ENCODE results near the gene CFDP1. TPM values are rescaled to one million over a fixed set of nuclear protein-coding genes. Genes with fewer than 3 reads are reported as not detected.

The CFDP1 gene
- total RNA-seq, 3 donors from 2014 or later (not counting 1 experiment from before 2014, with no cell fraction given), result 32.2 to 38.8 (median 32.3) TPM

DNA sequence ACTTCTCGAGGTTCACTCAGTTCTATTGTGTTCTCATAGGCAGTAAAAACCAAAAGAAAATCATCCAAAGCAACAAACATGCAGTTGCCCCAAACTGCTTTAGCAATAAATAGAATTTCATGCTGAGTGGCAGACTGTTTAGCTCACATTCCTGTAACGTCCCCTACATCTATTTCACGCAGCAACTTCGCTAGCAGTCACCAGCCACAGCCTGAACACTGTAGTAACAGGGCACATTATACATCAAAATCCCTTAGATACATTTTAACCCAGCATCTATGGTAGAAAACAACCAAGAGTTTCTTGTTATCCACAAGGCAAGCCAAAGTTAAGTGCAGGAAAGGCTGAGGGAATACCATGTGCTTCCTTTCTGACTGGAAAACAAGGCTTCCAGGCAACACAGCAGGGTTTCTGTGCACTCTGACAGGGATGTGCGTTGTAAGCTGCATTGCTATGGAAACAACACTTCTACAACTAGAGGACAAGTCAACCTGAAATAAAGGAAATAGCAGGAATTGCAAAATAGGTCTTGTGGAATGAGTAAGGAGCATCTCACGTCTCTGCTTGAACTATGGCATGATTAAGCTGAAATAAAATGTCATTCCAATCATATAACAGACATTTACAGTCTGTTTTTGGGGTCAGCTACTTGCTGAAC, 55.4 kb downstream of the CFDP1 start:
- Histone ChIP-seq H3K9me3 (ENCODE audit: control insufficient read depth, insufficient read depth, low read length) (no peaks in the 10 kb centered on the region), H3K4me1 (ENCODE audit: control insufficient read depth, insufficient read depth, low read length) (peaks cover 10% of the 10 kb centered on the region), H3K27me3 (ENCODE audit: control insufficient read depth, insufficient read depth, low read length) (no peaks in the 10 kb centered on the region), H3K36me3 (ENCODE audit: control insufficient read depth, insufficient read depth, low read length) (peaks cover 5% of the 10 kb centered on the region), H3K4me3 (ENCODE audit: low read length) (no peak overlapping the region), H3K27ac (ENCODE audit: low read length) (no peak overlapping the region)
- DNase-seq (no peak), ATAC-seq (no peak)
- H3K9me3 Mint-ChIP-seq, result no peaks in the 10 kb centered on the region
- H3K4me3 Mint-ChIP-seq, result no peak overlapping the region
- H3K27me3 Mint-ChIP-seq (ENCODE audit: low read depth in 2 of 2), result peaks cover 0 to 11% of the 10 kb centered on the region in 2 donors
- peaks cover 23 to 31% of the 10 kb centered on the region in 2 donors for H3K4me1 Mint-ChIP-seq
- TF ChIP-seq, protein P1, sequence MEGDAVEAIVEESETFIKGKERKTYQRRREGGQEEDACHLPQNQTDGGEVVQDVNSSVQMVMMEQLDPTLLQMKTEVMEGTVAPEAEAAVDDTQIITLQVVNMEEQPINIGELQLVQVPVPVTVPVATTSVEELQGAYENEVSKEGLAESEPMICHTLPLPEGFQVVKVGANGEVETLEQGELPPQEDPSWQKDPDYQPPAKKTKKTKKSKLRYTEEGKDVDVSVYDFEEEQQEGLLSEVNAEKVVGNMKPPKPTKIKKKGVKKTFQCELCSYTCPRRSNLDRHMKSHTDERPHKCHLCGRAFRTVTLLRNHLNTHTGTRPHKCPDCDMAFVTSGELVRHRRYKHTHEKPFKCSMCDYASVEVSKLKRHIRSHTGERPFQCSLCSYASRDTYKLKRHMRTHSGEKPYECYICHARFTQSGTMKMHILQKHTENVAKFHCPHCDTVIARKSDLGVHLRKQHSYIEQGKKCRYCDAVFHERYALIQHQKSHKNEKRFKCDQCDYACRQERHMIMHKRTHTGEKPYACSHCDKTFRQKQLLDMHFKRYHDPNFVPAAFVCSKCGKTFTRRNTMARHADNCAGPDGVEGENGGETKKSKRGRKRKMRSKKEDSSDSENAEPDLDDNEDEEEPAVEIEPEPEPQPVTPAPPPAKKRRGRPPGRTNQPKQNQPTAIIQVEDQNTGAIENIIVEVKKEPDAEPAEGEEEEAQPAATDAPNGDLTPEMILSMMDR (IDR thresholded peaks at IDR 0.05), result no peak
- peaks cover 6% of the 10 kb centered on the region for H3K36me3 Mint-ChIP-seq
- WGBS (ENCODE audit: insufficient coverage), result 82% methylated on average over 6 of the region's 6 CpGs
- no peak overlapping the region for H3K27ac Mint-ChIP-seq
- intact Hi-C loops (cut with micrococcal nuclease), result loop anchor here (10.0 kb wide), 1 partner anchor 63 kb away; no protein-coding TSS in a partner anchor

DNA sequence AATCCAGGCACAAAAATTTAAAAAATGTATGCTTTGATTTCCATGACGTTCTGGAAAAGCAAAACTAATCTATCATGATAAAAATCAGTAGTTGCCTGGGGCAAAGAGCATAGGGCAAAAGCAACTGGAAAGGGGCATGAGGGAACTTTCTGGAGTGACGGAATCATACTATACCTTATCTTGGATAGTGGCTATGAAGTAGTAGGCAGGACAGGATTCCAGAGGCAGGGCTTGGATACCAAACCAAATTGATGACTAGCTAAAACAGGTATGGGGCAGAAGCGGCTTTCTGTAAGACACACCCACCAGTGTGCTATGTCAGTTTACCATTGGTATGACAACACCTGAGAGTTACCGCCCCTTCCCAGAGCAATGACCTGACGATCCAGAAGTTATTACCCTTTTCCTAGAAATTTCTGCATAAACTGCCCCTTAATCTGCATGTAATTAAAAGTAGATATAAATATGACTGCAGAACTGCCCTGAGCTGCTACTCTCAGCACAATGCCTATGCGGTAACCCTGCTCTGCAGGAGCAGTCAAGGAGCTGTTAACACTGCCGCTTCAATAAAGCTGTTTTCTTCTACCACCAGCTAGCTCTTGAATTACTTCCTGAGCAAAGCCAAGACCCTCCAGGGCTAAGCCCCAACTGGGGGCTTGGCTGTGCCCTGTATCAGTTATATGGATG, 56.7 kb downstream of the CFDP1 start:
- WGBS (ENCODE audit: insufficient coverage), result 98% methylated on average over 7 of the region's 7 CpGs
- DNase-seq (no peak), ATAC-seq (no peak)
- Mint-ChIP-seq H3K9me3 (no peaks in the 10 kb centered on the region), H3K36me3 (peaks cover 6% of the 10 kb centered on the region), H3K27ac (no peak overlapping the region), H3K4me3 (no peak overlapping the region), H3K27me3 (ENCODE audit: low read depth in 2 of 2) (peaks cover 0 to 8% of the 10 kb centered on the region in 2 donors), H3K4me1 (peaks cover 23 to 26% of the 10 kb centered on the region in 2 donors)
- TF ChIP-seq, protein P1 (IDR thresholded peaks at IDR 0.05), result no peak
- H3K9me3 ChIP-seq (ENCODE audit: control insufficient read depth, insufficient read depth, low read length), result no peaks in the 10 kb centered on the region
- peaks cover 10% of the 10 kb centered on the region for H3K4me1 ChIP-seq (ENCODE audit: control insufficient read depth, insufficient read depth, low read length)
- intact Hi-C loops (cut with micrococcal nuclease), result loop anchor here (10.0 kb wide), 1 partner anchor 62 kb away; no protein-coding TSS in a partner anchor
- no peak overlapping the region for H3K27ac ChIP-seq (ENCODE audit: low read length)
- peaks cover 5% of the 10 kb centered on the region for H3K36me3 ChIP-seq (ENCODE audit: control insufficient read depth, insufficient read depth, low read length)
- H3K4me3 ChIP-seq (ENCODE audit: low read length), result no peak overlapping the region
- H3K27me3 ChIP-seq (ENCODE audit: control insufficient read depth, insufficient read depth, low read length), result no peaks in the 10 kb centered on the region

DNA sequence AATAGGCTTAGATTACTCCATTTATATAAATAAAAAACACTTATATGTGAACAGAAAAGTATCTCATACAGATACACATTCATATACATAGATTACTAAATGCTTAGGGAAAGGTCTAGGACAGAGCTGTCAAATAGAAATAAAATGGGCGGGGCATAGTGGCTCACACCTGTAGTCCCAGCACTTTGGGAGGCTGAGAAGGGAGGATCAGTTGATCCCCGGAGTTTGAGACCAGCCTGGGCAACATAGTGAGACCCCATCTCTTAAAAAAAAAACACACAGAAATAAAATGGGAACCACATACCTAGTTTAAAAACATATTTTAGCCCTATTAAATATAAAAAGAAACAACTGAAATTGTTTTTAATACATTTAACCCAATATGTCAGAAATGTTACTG, 58.9 kb downstream of the CFDP1 start:
- H3K4me1 Mint-ChIP-seq, result peaks cover 2 to 3% of the 10 kb centered on the region in 2 donors
- intact Hi-C loops (cut with micrococcal nuclease), result loop anchor here (10.0 kb wide), 1 partner anchor 60 kb away; no protein-coding TSS in a partner anchor
- peaks cover 6% of the 10 kb centered on the region for H3K36me3 Mint-ChIP-seq

More for the DNA sequence above, 58.9 kb downstream of the CFDP1 start:
- H3K27me3 Mint-ChIP-seq (ENCODE audit: low read depth in 2 of 2), result peaks cover 0 to 3% of the 10 kb centered on the region in 2 donors
- Histone ChIP-seq H3K4me3 (ENCODE audit: low read length) (no peak overlapping the region), H3K36me3 (ENCODE audit: control insufficient read depth, insufficient read depth, low read length) (peaks cover 5% of the 10 kb centered on the region), H3K4me1 (ENCODE audit: control insufficient read depth, insufficient read depth, low read length) (no peaks in the 10 kb centered on the region), H3K27ac (ENCODE audit: low read length) (no peak overlapping the region), H3K9me3 (ENCODE audit: control insufficient read depth, insufficient read depth, low read length) (no peaks in the 10 kb centered on the region), H3K27me3 (ENCODE audit: control insufficient read depth, insufficient read depth, low read length) (no peaks in the 10 kb centered on the region)
- no peak overlapping the region for H3K4me3 Mint-ChIP-seq
- TF ChIP-seq, protein P1 (IDR thresholded peaks at IDR 0.05), result no peak
- no peaks in the 10 kb centered on the region for H3K9me3 Mint-ChIP-seq
- DNase-seq (no peak), ATAC-seq (no peak)
- H3K27ac Mint-ChIP-seq, result no peak overlapping the region
- WGBS (ENCODE audit: insufficient coverage), result 100% methylated on average over 1 of the region's 2 CpGs
